ENCODE measurements around the gene EIF4G3. TPM values are rescaled to one million over a fixed set of nuclear protein-coding genes. Genes with fewer than 3 reads are reported as not detected.

EIF4G3 gene
- total and polyA plus RNA-seq, 2 donors (not counting 3 experiments of a cell fraction or from before 2014, with no cell fraction given) = 40.7 to 78.5 TPM

GRCh38 chr1:21037091-21037490 lies 139.6 kb downstream of the EIF4G3 start:
- Histone ChIP-seq H3K27me3 (ENCODE audit: control insufficient read depth in 2 of 2, insufficient read depth in 2 of 2, low read length in 2 of 2) (no peaks in the 10 kb centered on the region), H3K4me2 (ENCODE audit: insufficient read depth, low read length) (no peak overlapping the region), H4K20me1 (replicated peaks; ENCODE audit: control insufficient read depth, extremely low read depth, insufficient read depth, low read length) (no peaks in the 10 kb centered on the region), H3K9ac (replicated peaks; ENCODE audit: extremely low read depth, insufficient read depth, low read length) (no peak overlapping the region), H3K4me1 (ENCODE audit: control insufficient read depth, extremely low read depth, insufficient read depth, low read length) (no peaks in the 10 kb centered on the region), H3K79me2 (ENCODE audit: control insufficient read depth, insufficient read depth, low read length) (peaks cover 59% of the 10 kb centered on the region), H3K27ac (ENCODE audit: insufficient read depth, low read depth, low read length) (no peak overlapping the region), H3K4me3 (replicated peaks in 1 of 3; ENCODE audit: insufficient read depth in 1 of 3, low read depth in 1 of 3, low read length in 3 of 3) (no peak overlapping the region), H3K9me3 (replicated peaks; ENCODE audit: control insufficient read depth, insufficient read depth, low read length) (no peaks in the 10 kb centered on the region), H3K36me3 (ENCODE audit: control insufficient read depth in 2 of 2, extremely low read depth in 1 of 2, insufficient read depth in 2 of 2, low read length in 2 of 2) (no peaks in the 10 kb centered on the region), H2AFZ (ENCODE audit: low read depth, low read length) (no peak overlapping the region), H3K9me1 (replicated peaks; ENCODE audit: control insufficient read depth, extremely low read depth, insufficient read depth, low read length) (no peaks in the 10 kb centered on the region)
- FAIRE-seq = no peak
- intact Hi-C loops (cut with micrococcal nuclease) = no loop called here
- TF ChIP-seq POLR2A (IDR thresholded peaks at IDR 0.05; ENCODE audit: low read depth, low read length) = no peak
- TF ChIP-seq MYC (IDR thresholded peaks at IDR 0.05; ENCODE audit: low read depth, low read length) = no peak
- no peak for TF ChIP-seq POLR2AphosphoS5 (IDR thresholded peaks at IDR 0.05; ENCODE audit: insufficient read depth, low read depth, low read length)
- no peak for TF ChIP-seq FOS (IDR thresholded peaks at IDR 0.05; ENCODE audit: borderline replicate concordance, insufficient read depth, low read length)
- TF ChIP-seq CTCF (IDR thresholded peaks at IDR 0.05; ENCODE audit: extremely low read depth in 1 of 2, insufficient read depth in 1 of 2, low read depth in 1 of 2, low read length in 2 of 2) = no peak
- TF ChIP-seq JUN (IDR thresholded peaks at IDR 0.05; ENCODE audit: borderline replicate concordance, insufficient read depth, insufficient read length, low read depth) = no peak
- TF ChIP-seq EZH2 (IDR thresholded peaks at IDR 0.05; ENCODE audit: borderline replicate concordance, low read depth, low read length, severe bottlenecking) = no peak
- TF ChIP-seq GATA2 (IDR thresholded peaks at IDR 0.05; ENCODE audit: insufficient read depth, insufficient read length, low read depth, low read length) = no peak
- no peak for TF ChIP-seq MAX (IDR thresholded peaks at IDR 0.05; ENCODE audit: insufficient read depth, insufficient read length)
- BruUV-seq (replicated peaks) = no TSS peak
- POLR2A ChIA-PET = no interaction called here
- dilution Hi-C loops (cut with MboI; ENCODE audit: extremely low pct_ligation_motif_present, low sequenced_read_pairs) = no loop called here
- CTCF ChIA-PET = interaction anchor here (0.9 to 1.5 kb wide), 8 partner anchors 8 to 66 kb away, joined by 3 to 4 read pairs (median 3); no protein-coding TSS in a partner anchor
- no peak for DNase-seq (ENCODE audit: low read depth, low spot score)

All from endothelial cell of umbilical vein (primary cell).